ENCODE measurements around the gene ZNF837. TPM values are rescaled to one million over a fixed set of nuclear protein-coding genes. Genes with fewer than 3 reads are reported as not detected.

ZNF837 gene
- polyA plus RNA-seq, 2 of the 4 experiments (the other 2 are of a cell fraction), result 0.74 to 1.0 TPM

DNA sequence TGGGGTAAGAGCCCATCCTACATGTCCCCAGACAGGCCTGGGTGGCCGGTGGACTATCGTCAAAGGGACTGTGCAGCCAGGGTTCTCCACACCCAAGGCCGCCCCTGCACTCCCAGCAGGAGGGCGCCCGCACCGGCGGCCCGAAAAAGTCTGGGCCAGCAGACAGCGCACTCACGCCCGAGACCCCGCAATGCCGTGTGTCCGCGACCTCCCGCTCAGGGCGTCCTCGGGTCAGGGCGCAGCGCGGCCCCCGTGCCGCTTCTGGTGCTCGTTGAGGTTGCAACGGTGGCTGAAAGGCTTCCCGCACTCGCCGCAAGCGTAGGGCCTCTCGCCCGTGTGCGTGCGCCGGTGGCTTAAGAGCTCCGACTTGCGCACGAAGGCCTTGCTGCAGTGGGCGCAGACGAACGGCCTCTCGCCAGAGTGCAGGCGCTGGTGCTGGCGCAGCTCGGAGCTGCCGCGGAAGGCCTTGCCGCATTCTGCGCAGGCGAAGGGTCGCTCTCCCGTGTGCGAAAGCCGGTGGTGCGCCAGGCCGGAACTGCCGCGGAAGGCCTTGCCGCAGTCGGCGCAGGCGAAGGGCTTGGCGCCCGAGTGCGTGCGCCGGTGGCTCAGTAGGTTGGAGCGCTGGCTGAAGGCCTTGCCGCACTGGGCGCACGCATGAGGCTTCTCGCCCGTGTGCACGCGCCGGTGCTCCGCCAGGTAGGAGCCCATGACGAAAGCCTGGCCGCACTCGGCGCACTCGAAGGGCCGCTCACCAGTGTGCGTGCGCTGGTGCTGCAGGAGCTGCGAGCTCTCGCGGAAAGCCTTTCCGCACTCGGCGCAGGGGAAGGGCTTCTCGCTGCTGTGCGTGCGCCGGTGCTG, 24.7 kb downstream of the ZNF837 start:
- Histone ChIP-seq H3K27ac (no peak overlapping the region), H3K4me2 (no peak overlapping the region), H3K9me3 (peaks cover 2% of the 10 kb centered on the region; the same call in 1 of the 3 replicates), H3K4me3 (no peak overlapping the region), H3K4me1 (peaks cover under 1% of the 10 kb centered on the region; the same call in 1 of the 3 replicates)
- DNase-seq (ENCODE audit: low read depth in 1 of 2, low spot score in 1 of 2), result no peak
- 96% methylated on average over 89 of the region's 94 CpGs for WGBS (ENCODE audit: missing lambda C conversion rate)
- ChIA-PET POLR2A (no interaction called here), CTCF (interaction anchor here (1.2 kb wide), 1 partner anchor 21 kb away, joined by 4 read pairs; no protein-coding TSS in a partner anchor)
- no peak for TF ChIP-seq NR3C1 (IDR thresholded peaks at IDR 0.05)
- TF ChIP-seq, protein P1, sequence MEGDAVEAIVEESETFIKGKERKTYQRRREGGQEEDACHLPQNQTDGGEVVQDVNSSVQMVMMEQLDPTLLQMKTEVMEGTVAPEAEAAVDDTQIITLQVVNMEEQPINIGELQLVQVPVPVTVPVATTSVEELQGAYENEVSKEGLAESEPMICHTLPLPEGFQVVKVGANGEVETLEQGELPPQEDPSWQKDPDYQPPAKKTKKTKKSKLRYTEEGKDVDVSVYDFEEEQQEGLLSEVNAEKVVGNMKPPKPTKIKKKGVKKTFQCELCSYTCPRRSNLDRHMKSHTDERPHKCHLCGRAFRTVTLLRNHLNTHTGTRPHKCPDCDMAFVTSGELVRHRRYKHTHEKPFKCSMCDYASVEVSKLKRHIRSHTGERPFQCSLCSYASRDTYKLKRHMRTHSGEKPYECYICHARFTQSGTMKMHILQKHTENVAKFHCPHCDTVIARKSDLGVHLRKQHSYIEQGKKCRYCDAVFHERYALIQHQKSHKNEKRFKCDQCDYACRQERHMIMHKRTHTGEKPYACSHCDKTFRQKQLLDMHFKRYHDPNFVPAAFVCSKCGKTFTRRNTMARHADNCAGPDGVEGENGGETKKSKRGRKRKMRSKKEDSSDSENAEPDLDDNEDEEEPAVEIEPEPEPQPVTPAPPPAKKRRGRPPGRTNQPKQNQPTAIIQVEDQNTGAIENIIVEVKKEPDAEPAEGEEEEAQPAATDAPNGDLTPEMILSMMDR (IDR thresholded peaks at IDR 0.05), result no peak
- no peak for TF ChIP-seq SMC3 (IDR thresholded peaks at IDR 0.05)
- TF ChIP-seq CBX8 (IDR thresholded peaks at IDR 0.05), result no peak
- no peak for TF ChIP-seq RNF2 (IDR thresholded peaks at IDR 0.05; ENCODE audit: borderline replicate concordance, low read depth)
- TF ChIP-seq HEYL (CRISPR knock-in tag; IDR thresholded peaks at IDR 0.05), result no peak
- no peak for TF ChIP-seq MAX (IDR thresholded peaks at IDR 0.05)
- no peak for TF ChIP-seq EP300 (IDR thresholded peaks at IDR 0.05)
- no peak for TF ChIP-seq ATOH8 (CRISPR knock-in tag; IDR thresholded peaks at IDR 0.05; ENCODE audit: low read depth)
- TF ChIP-seq HDAC2 (IDR thresholded peaks at IDR 0.05), result no peak
- TF ChIP-seq CBX2 (IDR thresholded peaks at IDR 0.05; ENCODE audit: borderline replicate concordance, low read depth), result no peak
- FAIRE-seq, result no peak
- ATAC-seq, result no peak

- no peak overlapping the region for H3K27ac ChIP-seq
- no peak for TF ChIP-seq FOXS1 (CRISPR knock-in tag; IDR thresholded peaks at IDR 0.05)
- ChIA-PET CTCF (interaction anchor here (1.2 to 1.3 kb wide), 2 partner anchors 10 to 22 kb away, joined by 4 read pairs; no protein-coding TSS in a partner anchor), POLR2A (no interaction called here)
- H3K9me3 ChIP-seq, result 0 out of 3 replicates have a peak, but pooled peaks cover 2% of the 10 kb centered on the region
- DNase-seq (ENCODE audit: low read depth in 1 of 2, low spot score in 1 of 2) (no peak), FAIRE-seq (no peak), ATAC-seq (no peak)
- no peak overlapping the region for H3K4me2 ChIP-seq
- no peak overlapping the region for H3K4me3 ChIP-seq
- H3K4me1 ChIP-seq, result no peaks in the 10 kb centered on the region
- 86% methylated on average over 10 of the region's 10 CpGs for WGBS (ENCODE audit: missing lambda C conversion rate)
Observed at GRCh38 chr19:58355215-58355796, 25.5 kb downstream of the ZNF837 start.

GRCh38 chr19:58354478-58355030, 26.3 kb downstream of the ZNF837 start:
- 56% methylated on average over 6 of the region's 6 CpGs for WGBS (ENCODE audit: missing lambda C conversion rate)
- FAIRE-seq, result no peak
- ChIA-PET POLR2A (no interaction called here), CTCF (interaction anchor here (0.6 to 1.3 kb wide), 3 partner anchors 9 to 60 kb away, joined by 3 to 4 read pairs (median 4); no protein-coding TSS in a partner anchor)
- Histone ChIP-seq H3K4me2 (no peak overlapping the region), H3K27ac (no peak overlapping the region), H3K4me1 (no peaks in the 10 kb centered on the region), H3K4me3 (no peak overlapping the region), H3K9me3 (peaks cover 2% of the 10 kb centered on the region; the same call in 1 of the 3 replicates)
- no peak for ATAC-seq
- TF ChIP-seq POLR2AphosphoS2 (conservative IDR thresholded peaks at IDR 0.05; ENCODE audit: low read length), result no peak
- no peak for TF ChIP-seq MAZ (IDR thresholded peaks at IDR 0.05; ENCODE audit: borderline replicate concordance, low read depth, low read length)
- TF ChIP-seq RNF2 (IDR thresholded peaks at IDR 0.05; ENCODE audit: borderline replicate concordance, low read depth), result no peak
- no peak for TF ChIP-seq CBX8 (IDR thresholded peaks at IDR 0.05)
- no peak for TF ChIP-seq CHD2 (IDR thresholded peaks at IDR 0.05; ENCODE audit: low read length, partially characterized antibody)
- no peak for TF ChIP-seq ATOH8 (CRISPR knock-in tag; IDR thresholded peaks at IDR 0.05; ENCODE audit: low read depth)
- TF ChIP-seq SREBF2 (IDR thresholded peaks at IDR 0.05), result no peak
- no peak for TF ChIP-seq POLR2A (IDR thresholded peaks at IDR 0.05; ENCODE audit: low read length)
- TF ChIP-seq HMGXB4 (CRISPR knock-in tag; IDR thresholded peaks at IDR 0.05; ENCODE audit: borderline replicate concordance), result no peak
- no peak for TF ChIP-seq PHF8 (IDR thresholded peaks at IDR 0.05; ENCODE audit: borderline replicate concordance, low read depth)
- no peak for TF ChIP-seq RARB (CRISPR knock-in tag; IDR thresholded peaks at IDR 0.05)
- no peak for TF ChIP-seq ZNF302 (CRISPR knock-in tag; IDR thresholded peaks at IDR 0.05)
- TF ChIP-seq BCL3 (IDR thresholded peaks at IDR 0.05), result no peak
- DNase-seq (ENCODE audit: low read depth in 1 of 2, low spot score in 1 of 2), result no peak
